ENCODE data around the gene SASH3. TPM values are rescaled to one million over a fixed set of nuclear protein-coding genes. Genes with fewer than 3 reads are reported as not detected.

The SASH3 gene
- polyA plus RNA-seq, 1 donor (not counting 4 experiments of a cell fraction or from before 2014, with no cell fraction given): 0.09 TPM

GRCh38 chrX:129761596-129761995 is 18.2 kb upstream of the SASH3 start:
- Histone ChIP-seq H3K79me2 (ENCODE audit: control insufficient read depth, insufficient read depth, low read length) (no peaks in the 10 kb centered on the region), H3K9me1 (ENCODE audit: control insufficient read depth, extremely low read depth, insufficient read depth, low read length) (no peaks in the 10 kb centered on the region), H3K4me3 (ENCODE audit: control insufficient read depth in 2 of 3, extremely low read depth in 1 of 3, insufficient read depth in 2 of 3, low read depth in 1 of 3, low read length in 3 of 3) (no peak overlapping the region), H3K27ac (ENCODE audit: control insufficient read depth, insufficient read depth, low read length) (no peak overlapping the region), H3K4me2 (ENCODE audit: control insufficient read depth, extremely low read depth, insufficient read depth, low read depth, low read length) (no peak overlapping the region), H3K36me3 (ENCODE audit: control insufficient read depth in 2 of 2, extremely low read depth in 1 of 2, insufficient read depth in 2 of 2, low read length in 2 of 2) (no peaks in the 10 kb centered on the region), H4K20me1 (ENCODE audit: control insufficient read depth, extremely low read depth, insufficient read depth, low read length) (no peaks in the 10 kb centered on the region), H3K27me3 (ENCODE audit: control insufficient read depth, extremely low read depth, insufficient read depth, low read length) (no peaks in the 10 kb centered on the region), H2AFZ (ENCODE audit: control insufficient read depth, low read length) (no peak overlapping the region), H3K4me1 (ENCODE audit: control insufficient read depth, extremely low read depth, insufficient read depth, low read length) (no peaks in the 10 kb centered on the region), H3K9me3 (ENCODE audit: control insufficient read depth, low read depth, low read length) (no peaks in the 10 kb centered on the region), H3K9ac (ENCODE audit: control insufficient read depth, extremely low read depth, insufficient read depth, low read length) (no peak overlapping the region)
- FAIRE-seq: no peak
- no peak for DNase-seq (ENCODE audit: low read depth, low spot score)
- no peak for TF ChIP-seq CTCF (optimal IDR thresholded peaks at IDR 0.05 in 1 of 3, IDR thresholded peaks at IDR 0.05 in 1 of 3, conservative IDR thresholded peaks at IDR 0.05 in 1 of 3; ENCODE audit: extremely low read depth in 1 of 3, insufficient read depth in 2 of 3, low read length in 3 of 3)
- no peak for TF ChIP-seq EZH2 (IDR thresholded peaks at IDR 0.05; ENCODE audit: low read length)
- dilution Hi-C loops (cut with MboI; ENCODE audit: extremely low pct_ligation_motif_present, low sequenced_read_pairs): no loop called here

- TF ChIP-seq EZH2 (IDR thresholded peaks at IDR 0.05; ENCODE audit: low read length) (no peak), CTCF (optimal IDR thresholded peaks at IDR 0.05 in 1 of 3, IDR thresholded peaks at IDR 0.05 in 1 of 3, conservative IDR thresholded peaks at IDR 0.05 in 1 of 3; ENCODE audit: extremely low read depth in 1 of 3, insufficient read depth in 2 of 3, low read length in 3 of 3) (no peak)
- Histone ChIP-seq H3K27ac (ENCODE audit: control insufficient read depth, insufficient read depth, low read length) (no peak overlapping the region), H3K4me1 (ENCODE audit: control insufficient read depth, extremely low read depth, insufficient read depth, low read length) (no peaks in the 10 kb centered on the region), H3K4me2 (ENCODE audit: control insufficient read depth, extremely low read depth, insufficient read depth, low read depth, low read length) (no peak overlapping the region), H3K27me3 (ENCODE audit: control insufficient read depth, extremely low read depth, insufficient read depth, low read length) (no peaks in the 10 kb centered on the region), H3K9me3 (ENCODE audit: control insufficient read depth, low read depth, low read length) (no peaks in the 10 kb centered on the region), H3K36me3 (ENCODE audit: control insufficient read depth in 2 of 2, extremely low read depth in 1 of 2, insufficient read depth in 2 of 2, low read length in 2 of 2) (no peaks in the 10 kb centered on the region), H3K4me3 (ENCODE audit: control insufficient read depth in 2 of 3, extremely low read depth in 1 of 3, insufficient read depth in 2 of 3, low read depth in 1 of 3, low read length in 3 of 3) (no peak overlapping the region), H3K9me1 (ENCODE audit: control insufficient read depth, extremely low read depth, insufficient read depth, low read length) (no peaks in the 10 kb centered on the region), H4K20me1 (ENCODE audit: control insufficient read depth, extremely low read depth, insufficient read depth, low read length) (no peaks in the 10 kb centered on the region), H3K9ac (ENCODE audit: control insufficient read depth, extremely low read depth, insufficient read depth, low read length) (no peak overlapping the region), H3K79me2 (ENCODE audit: control insufficient read depth, insufficient read depth, low read length) (no peaks in the 10 kb centered on the region), H2AFZ (ENCODE audit: control insufficient read depth, low read length) (no peak overlapping the region)
- no peak for FAIRE-seq
- no peak for DNase-seq (ENCODE audit: low read depth, low spot score)
- dilution Hi-C loops (cut with MboI; ENCODE audit: extremely low pct_ligation_motif_present, low sequenced_read_pairs): no loop called here
Observed at GRCh38 chrX:129762448-129762847, 17.3 kb upstream of the SASH3 start.
